HG02588 (cell line): Measurements from ENCODE around the gene NOTUM.
"Not testable (repeated sequence)": the region's sequence is repeated elsewhere in the genome, so short reads cannot be mapped to it uniquely, and the experiment has no call there.

Experiments used
- ATAC-seq: cut with Tn5 transposase; IDR thresholded peaks from one replicate; pipeline ENCODE4 v1.9.1; 2021; ENCODE audit warnings: mild to moderate bottlenecking, moderate library complexity; ENCODE audit not compliant: unreplicated experiment

Gene NOTUM

GRCh38 chr17:81926451-81927151, 34.4 kb downstream of the NOTUM start:
- peak; percentile 24 for ATAC-seq

GRCh38 chr17:81925860-81926450, 35.0 kb downstream of the NOTUM start:
- no peak for ATAC-seq

GRCh38 chr17:81924557-81925532, 36.1 kb downstream of the NOTUM start:
- no peak for ATAC-seq

- no peak for ATAC-seq
Measured at GRCh38 chr17:81923302-81924260, 37.4 kb downstream of the NOTUM start.

- ATAC-seq = no peak
Measured at GRCh38 chr17:81922566-81923301, 38.3 kb downstream of the NOTUM start.

GRCh38 chr17:81921996-81922565, 38.9 kb downstream of the NOTUM start:
- no peak for ATAC-seq

GRCh38 chr17:81921537-81921862, 39.5 kb downstream of the NOTUM start:
- no peak for ATAC-seq

- ATAC-seq = no peak
Measured at GRCh38 chr17:81920612-81921536, 40.1 kb downstream of the NOTUM start.

- ATAC-seq = no peak
Measured at GRCh38 chr17:81918832-81919545, 42.0 kb downstream of the NOTUM start.

GRCh38 chr17:81918333-81918669, 42.7 kb downstream of the NOTUM start:
- not testable (repeated sequence) for ATAC-seq

- ATAC-seq = no peak
Measured at GRCh38 chr17:81917565-81918332, 43.2 kb downstream of the NOTUM start, which contains the start of gene SIRT7. Gene SIRT7, minus strand, starts transcription at chr17:81918176. Its CDS starts 45 bp downstream, at chr17:81918131.

GRCh38 chr17:81916234-81917001, 44.6 kb downstream of the NOTUM start:
- no peak for ATAC-seq

GRCh38 chr17:81915331-81915730, 45.7 kb downstream of the NOTUM start:
- ATAC-seq = no peak

GRCh38 chr17:81914103-81914850, 46.7 kb downstream of the NOTUM start:
- ATAC-seq = no peak

GRCh38 chr17:81913394-81914102, 47.4 kb downstream of the NOTUM start:
- ATAC-seq = no peak
